Loucy (cell line): Measurements from ENCODE around the gene CDK8.

ENCODE experiments used
- H2AFZ ChIP-seq: fragments of 200-600 bp; sonication (generic); 2 replicates; pipeline ENCODE4 v1.6.0; 2016; ENCODE audit warnings: antibody characterized with exemption, mild to moderate bottlenecking, low read length, moderate library complexity
- H3F3A ChIP-seq: fragments of 200-600 bp; 2 replicates; pipeline ENCODE4 v1.6.0; 2016; ENCODE audit warnings: antibody characterized with exemption, low read depth, mild to moderate bottlenecking
- H3K27me3 ChIP-seq: fragments of 200-600 bp; sonication (generic); 2 replicates; pipeline ENCODE4 v1.6.1; 2014; ENCODE audit warnings: low read length, mild to moderate bottlenecking; ENCODE audit not compliant: insufficient read depth, poor library complexity, severe bottlenecking
- H3K36me3 ChIP-seq: fragments of 200-600 bp; sonication (generic); 2 replicates; pipeline ENCODE4 v1.6.1; 2016; ENCODE audit warnings: low read length; ENCODE audit not compliant: insufficient read depth
- H3K4me1 ChIP-seq: fragments of 200-600 bp; sonication (generic); 2 replicates; pipeline ENCODE4 v1.5.1; 2014; ENCODE audit warnings: low read length, mild to moderate bottlenecking; ENCODE audit not compliant: insufficient read depth, poor library complexity, severe bottlenecking
- H3K4me2 ChIP-seq: fragments of 200-600 bp; sonication (generic); 2 replicates; pipeline ENCODE4 v1.6.0; 2014; ENCODE audit warnings: antibody characterized with exemption, low read length, low read depth, mild to moderate bottlenecking; ENCODE audit not compliant: poor library complexity, severe bottlenecking
- H3K4me3 ChIP-seq: fragments of 200-600 bp; sonication (generic); 2 replicates; pipeline ENCODE4 v1.5.1; 2014; ENCODE audit warnings: low read length, mild to moderate bottlenecking, mixed read lengths; ENCODE audit not compliant: poor library complexity, severe bottlenecking
- H3K79me2 ChIP-seq: fragments of 200-600 bp; sonication (generic); 2 replicates; pipeline ENCODE4 v1.6.1; 2014; ENCODE audit warnings: low read length; ENCODE audit not compliant: insufficient read depth
- H3K9ac ChIP-seq: fragments of 200-600 bp; sonication (generic); 2 replicates; pipeline ENCODE4 v1.6.0; 2014; ENCODE audit warnings: mild to moderate bottlenecking, low read depth, low read length, moderate library complexity; ENCODE audit not compliant: poor library complexity, severe bottlenecking
- H3K9me2 ChIP-seq: fragments of 200-600 bp; sonication (generic); replicated peaks from 2 replicates; pipeline ENCODE4 v1.6.1; 2016; ENCODE audit warnings: low read depth, low read length, mixed read lengths
- H3K9me3 ChIP-seq: fragments of 200-600 bp; sonication (generic); 2 replicates; pipeline ENCODE4 v1.6.1; 2014; ENCODE audit warnings: mild to moderate bottlenecking, antibody characterized with exemption, low read length, low read depth; ENCODE audit not compliant: insufficient read depth
- H4K20me1 ChIP-seq: fragments of 200-600 bp; sonication (generic); 2 replicates; pipeline ENCODE4 v1.6.0; 2014; ENCODE audit warnings: antibody characterized with exemption, low read length, mild to moderate bottlenecking; ENCODE audit not compliant: insufficient read depth, poor library complexity, severe bottlenecking
- EZH2phosphoT487 ChIP-seq: fragments of 200-600 bp; IDR thresholded peaks from 2 replicates; pipeline ENCODE4 v1.6.1; 2018; ENCODE audit warnings: antibody characterized with exemption, mild to moderate bottlenecking, moderate library complexity, borderline replicate concordance
- TF ChIP-seq, protein P1 (sequence below): fragments of 200-600 bp; sonication (generic); conservative IDR thresholded peaks from 2 replicates; pipeline ENCODE4 v1.5.1; 2014; ENCODE audit warnings: mild to moderate bottlenecking, antibody characterized with exemption, low read length

Gene CDK8

DNA sequence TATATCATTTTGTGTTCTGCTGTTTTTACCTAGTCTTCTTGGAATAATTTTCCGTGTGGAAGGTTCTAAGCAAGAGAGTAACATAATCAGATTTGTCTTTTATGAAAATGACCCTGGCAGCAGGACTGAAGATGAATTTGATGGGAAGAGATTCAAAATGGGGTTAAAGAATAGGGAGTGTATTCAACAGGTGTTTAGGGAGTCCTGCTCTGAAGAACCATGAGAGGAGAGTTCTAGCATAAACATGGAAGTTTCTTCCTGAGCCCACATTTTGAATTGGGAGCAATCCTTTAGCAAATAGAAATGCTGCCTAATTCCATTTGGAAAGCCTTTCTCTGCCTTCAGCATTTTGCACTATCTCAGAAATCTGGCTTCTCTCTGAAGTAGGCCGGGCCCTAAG is 127.0 kb downstream of the CDK8 start:
- Histone ChIP-seq H3K4me3 (no peak overlapping the region), H3K4me2 (no peak overlapping the region), H3K9me3 (no peaks in the 10 kb centered on the region), H3K9ac (no peak overlapping the region), H3K27me3 (no peaks in the 10 kb centered on the region), H2AFZ (no peak overlapping the region), H3K4me1 (peaks cover 4% of the 10 kb centered on the region), H3K36me3 (peaks cover 7% of the 10 kb centered on the region; the same call in 1 of the 2 replicates), H4K20me1 (no peaks in the 10 kb centered on the region), H3K9me2 (no peaks in the 10 kb centered on the region), H3F3A (no peaks in the 10 kb centered on the region), H3K79me2 (no peaks in the 10 kb centered on the region)
- TF ChIP-seq, protein P1, sequence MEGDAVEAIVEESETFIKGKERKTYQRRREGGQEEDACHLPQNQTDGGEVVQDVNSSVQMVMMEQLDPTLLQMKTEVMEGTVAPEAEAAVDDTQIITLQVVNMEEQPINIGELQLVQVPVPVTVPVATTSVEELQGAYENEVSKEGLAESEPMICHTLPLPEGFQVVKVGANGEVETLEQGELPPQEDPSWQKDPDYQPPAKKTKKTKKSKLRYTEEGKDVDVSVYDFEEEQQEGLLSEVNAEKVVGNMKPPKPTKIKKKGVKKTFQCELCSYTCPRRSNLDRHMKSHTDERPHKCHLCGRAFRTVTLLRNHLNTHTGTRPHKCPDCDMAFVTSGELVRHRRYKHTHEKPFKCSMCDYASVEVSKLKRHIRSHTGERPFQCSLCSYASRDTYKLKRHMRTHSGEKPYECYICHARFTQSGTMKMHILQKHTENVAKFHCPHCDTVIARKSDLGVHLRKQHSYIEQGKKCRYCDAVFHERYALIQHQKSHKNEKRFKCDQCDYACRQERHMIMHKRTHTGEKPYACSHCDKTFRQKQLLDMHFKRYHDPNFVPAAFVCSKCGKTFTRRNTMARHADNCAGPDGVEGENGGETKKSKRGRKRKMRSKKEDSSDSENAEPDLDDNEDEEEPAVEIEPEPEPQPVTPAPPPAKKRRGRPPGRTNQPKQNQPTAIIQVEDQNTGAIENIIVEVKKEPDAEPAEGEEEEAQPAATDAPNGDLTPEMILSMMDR, result no peak
- TF ChIP-seq EZH2phosphoT487, result no peak

DNA sequence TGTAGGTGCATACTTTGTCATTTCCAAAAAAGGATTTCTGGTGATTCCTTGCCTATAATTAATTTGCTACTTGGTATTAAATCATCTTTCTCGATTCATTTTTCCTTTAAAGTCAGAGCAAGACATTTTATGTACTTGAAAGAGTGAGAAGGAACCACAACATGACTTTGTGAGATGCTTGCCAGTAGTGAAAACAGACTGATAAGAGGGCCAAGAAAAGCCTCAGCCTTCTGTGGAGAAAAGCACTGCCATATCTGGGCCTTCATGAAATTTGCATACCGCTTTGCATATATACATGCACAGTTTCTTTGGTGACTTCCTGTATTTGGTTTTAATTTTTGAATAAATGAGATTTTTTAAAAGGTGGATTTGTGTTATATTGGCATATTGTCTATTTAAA is 128.4 kb downstream of the CDK8 start:
- H3K4me1 ChIP-seq, result no peaks in the 10 kb centered on the region
- no peak for TF ChIP-seq EZH2phosphoT487
- TF ChIP-seq, protein P1, result no peak
- H3K27me3 ChIP-seq, result no peaks in the 10 kb centered on the region
- no peaks in the 10 kb centered on the region for H3K79me2 ChIP-seq
- H3K9ac ChIP-seq, result no peak overlapping the region
- no peaks in the 10 kb centered on the region for H4K20me1 ChIP-seq
- H3K9me2 ChIP-seq, result no peaks in the 10 kb centered on the region
- H3K36me3 ChIP-seq, result peaks cover 18% of the 10 kb centered on the region; the same call in 1 of the 2 replicates
- H3F3A ChIP-seq, result no peaks in the 10 kb centered on the region
- H3K4me3 ChIP-seq, result no peak overlapping the region
- no peak overlapping the region for H3K4me2 ChIP-seq
- H3K9me3 ChIP-seq, result no peaks in the 10 kb centered on the region
- H2AFZ ChIP-seq, result no peak overlapping the region

DNA sequence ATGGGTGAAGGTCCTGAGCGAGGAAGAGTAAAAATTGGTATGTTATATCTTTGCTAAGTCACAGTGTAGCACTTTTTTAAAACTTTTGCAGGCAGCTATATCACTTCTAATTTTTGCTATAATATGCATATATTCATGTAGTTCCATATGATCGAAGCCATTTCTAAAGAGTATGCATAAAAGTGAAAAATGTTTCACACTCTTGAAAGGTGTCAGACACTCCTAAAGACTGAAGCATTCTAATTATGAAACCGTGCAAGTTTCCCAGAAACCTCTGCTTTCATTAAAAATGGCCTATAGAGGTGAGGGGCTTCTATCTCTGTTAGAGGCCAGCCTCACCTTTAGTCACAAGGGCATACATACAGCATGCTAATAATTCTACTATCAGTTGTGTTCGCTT is 128.9 kb downstream of the CDK8 start:
- Histone ChIP-seq H3K4me2 (no peak overlapping the region), H3K9ac (no peak overlapping the region), H3K27me3 (no peaks in the 10 kb centered on the region), H3K4me1 (no peaks in the 10 kb centered on the region), H4K20me1 (no peaks in the 10 kb centered on the region), H3K4me3 (no peak overlapping the region), H3K9me3 (no peaks in the 10 kb centered on the region), H3K79me2 (no peaks in the 10 kb centered on the region), H3F3A (no peaks in the 10 kb centered on the region), H2AFZ (no peak overlapping the region), H3K36me3 (peaks cover 23% of the 10 kb centered on the region; the same call in 1 of the 2 replicates), H3K9me2 (no peaks in the 10 kb centered on the region)
- TF ChIP-seq EZH2phosphoT487, result no peak
- TF ChIP-seq, protein P1, result no peak
